Motor neuron (in vitro differentiated cells): ENCODE results near the gene OSBPL10. TPM values are rescaled to one million over a fixed set of nuclear protein-coding genes. Genes with fewer than 3 reads are reported as not detected.
"Not testable (repeated sequence)": the region's sequence is repeated elsewhere in the genome, so short reads cannot be mapped to it uniquely, and the experiment has no call there.

Experiments
- ATAC-seq, 8 experiments: fragments of 200-7000 bp; cut with Tn5 transposase; replicated peaks in 6 of 8; 2 replicates each; pipeline ENCODE4 v1.8.0; 2021; ENCODE audit warnings: mild to moderate bottlenecking in 8 of 8, moderate library complexity in 8 of 8
- H3K27ac ChIP-seq, 2 donors: fragments of 250-450 bp; sonication (Bioruptor Pico); 2 replicates each; pipeline ENCODE4 v1.9.0; 2021; ENCODE audit warnings: antibody characterized with exemption in 2 of 2, mild to moderate bottlenecking in 2 of 2, moderate library complexity in 1 of 2
- H3K4me1 ChIP-seq, 2 donors: fragments of 250-450 bp; sonication (Bioruptor Pico); replicated peaks in 1 of 2; 2 replicates each; pipeline ENCODE4 v1.6.1; 2021; ENCODE audit warnings: antibody characterized with exemption in 2 of 2, mild to moderate bottlenecking in 2 of 2, moderate library complexity in 1 of 2
- H3K4me3 ChIP-seq, 5 donors: fragments of 250-450 bp; sonication (Bioruptor Pico); 2 replicates each; pipeline ENCODE4 v1.9.0; 2021; ENCODE audit warnings: antibody characterized with exemption in 5 of 5, mild to moderate bottlenecking in 5 of 5, moderate library complexity in 4 of 5
- WGBS, 10 experiments: fragments of 450-650 bp; shearing (Covaris generic); methylation state at CpG; one replicate each; pipeline ENCODE4 v1.0.0; 2022; 5-methylcytosine and 5-hydroxymethylcytosine counted together
- in situ Hi-C, 9 experiments: fragments of 400-800 bp; cut with MboI; loops; one replicate each; pipeline ENCODE4 v1.15.0; 2021; ENCODE audit warnings: low sequenced_read_pairs in 9 of 9, low pct_unique_long_range_greater_than_20kb in 2 of 9; ENCODE audit not compliant: unreplicated experiment in 9 of 9
- total RNA-seq, 8 experiments: library from RNA; unstranded; fragments of 300-600 nt; gene quantifications; 2 replicates each; pipeline versions ENCODE4 v1.2.3 to v1.2.4, GENCODE V29; 2022

OSBPL10 gene
- total RNA-seq, 8 experiments from 2014 or later: 1.9 to 35.0 (median 2.9) TPM

DNA sequence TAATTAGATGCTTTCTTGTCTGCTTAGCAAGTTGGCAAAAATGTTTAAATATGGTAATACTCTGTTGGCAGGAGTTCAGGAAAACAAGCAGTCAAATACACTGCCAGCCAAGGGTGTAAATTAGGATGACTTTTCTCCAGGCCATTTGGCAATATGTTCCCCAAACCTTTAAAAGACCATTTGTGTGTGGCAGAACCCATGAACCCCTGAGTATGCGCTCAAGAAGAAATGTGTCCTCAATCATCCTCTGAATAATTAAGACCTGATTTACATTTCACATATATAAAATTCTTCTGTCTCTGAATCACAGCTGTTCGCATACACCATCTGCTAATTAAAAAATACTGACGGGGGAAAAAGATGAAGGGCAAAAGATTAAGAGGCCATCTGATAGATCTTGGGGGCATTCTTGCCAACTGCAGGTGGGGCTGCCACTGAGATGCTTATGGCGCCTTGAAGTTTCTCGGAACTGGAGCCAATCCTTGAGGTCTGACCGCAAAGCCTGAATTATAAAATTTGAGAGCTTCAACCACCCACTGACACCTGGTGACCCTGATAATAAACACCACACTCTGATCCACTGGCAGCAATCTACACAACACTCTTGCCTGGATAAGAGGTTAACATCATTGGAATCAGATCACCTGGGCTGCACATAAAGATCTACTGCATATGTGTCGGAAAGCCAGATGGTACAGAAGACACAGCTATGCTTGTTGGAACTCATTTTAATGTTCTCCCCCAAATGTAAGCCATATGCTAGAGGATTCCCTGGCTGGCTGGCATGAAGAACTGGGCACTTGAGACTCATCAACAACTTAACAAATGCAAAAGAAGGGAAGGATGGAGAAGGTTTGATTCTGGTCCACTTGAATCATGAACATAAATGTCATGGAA lies 190.6 kb downstream of the OSBPL10 start:
- in situ Hi-C loops: no loop called here
- Histone ChIP-seq H3K4me1 (peaks cover 0 to 16% of the 10 kb centered on the region in 2 donors), H3K4me3 (no peak overlapping the region), H3K27ac (no peak overlapping the region)
- ATAC-seq: peak in 3 of 8 experiments; percentile 61 to 80 (median 67)
- WGBS, 10 experiments: 0 to 96% (median 89%) methylated on average over 1 to 7 of the region's 7 CpGs; no CpG with 5 or more reads in 1 of the 10 experiments

DNA sequence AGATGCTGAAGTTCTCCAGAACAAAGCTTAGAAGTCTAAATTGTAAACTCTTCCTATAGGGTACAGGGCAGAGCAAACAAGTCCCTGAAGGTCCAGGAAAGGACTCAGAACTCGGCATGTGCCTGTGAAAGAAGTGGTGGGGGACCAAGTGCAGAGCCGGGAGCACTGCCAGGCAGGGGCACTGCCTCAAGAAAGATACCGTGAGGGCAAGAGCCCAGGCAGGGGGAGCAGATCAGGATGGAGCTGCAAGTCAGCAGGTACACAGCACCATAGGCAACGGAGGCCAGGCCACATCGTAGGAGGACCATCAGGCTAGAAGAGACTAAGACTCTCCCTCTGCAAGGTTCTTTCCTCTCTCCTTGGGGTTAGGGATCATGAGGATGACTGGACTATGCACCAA lies 191.6 kb downstream of the OSBPL10 start:
- no peak overlapping the region for H3K27ac ChIP-seq
- in situ Hi-C loops: no loop called here
- peaks cover 0 to 16% of the 10 kb centered on the region in 2 donors for H3K4me1 ChIP-seq
- peak in 1 of 8 experiments; percentile 42 for ATAC-seq
- WGBS, 10 experiments: 60 to 100% (median 94%) methylated on average over 1 to 5 of the region's 5 CpGs; no CpG with 5 or more reads in 3 of the 10 experiments
- no peak overlapping the region for H3K4me3 ChIP-seq

GRCh38 chr3:31785734-31786133 lies 195.3 kb downstream of the OSBPL10 start:
- no peak overlapping the region for H3K27ac ChIP-seq
- 33 to 100% (median 100%) methylated on average over 1 of the region's 1 CpG; no CpG with 5 or more reads in 4 of the 10 experiments for WGBS, 10 experiments
- ATAC-seq: no peak

DNA sequence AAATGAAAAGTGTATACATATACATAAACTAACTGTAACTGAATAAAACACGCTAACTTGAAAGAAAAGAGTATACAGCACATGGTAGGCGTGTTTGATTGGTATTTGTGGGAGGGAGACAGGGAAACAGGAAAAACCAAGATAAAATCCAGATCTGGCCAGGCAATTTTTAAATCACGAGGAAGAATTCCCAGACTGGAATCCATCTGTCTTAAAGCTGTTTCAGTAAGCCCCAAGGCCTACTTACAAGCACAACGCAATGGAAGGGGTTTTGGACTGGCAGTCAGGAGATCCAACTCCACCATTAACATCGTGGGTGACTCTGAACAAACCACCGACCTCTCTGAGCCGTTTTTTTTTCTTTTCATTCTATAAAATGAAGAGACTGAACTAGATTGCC lies 195.8 kb downstream of the OSBPL10 start:
- Histone ChIP-seq H3K4me3 (no peak overlapping the region), H3K27ac (no peak overlapping the region), H3K4me1 (peaks cover 0 to under 1% of the 10 kb centered on the region in 2 donors)
- 19 to 92% (median 73%) methylated on average over 2 to 7 of the region's 7 CpGs; no CpG with 5 or more reads in 1 of the 10 experiments for WGBS, 10 experiments
- in situ Hi-C loops: no loop called here
- no peak for ATAC-seq

More at GRCh38 chr3:31785734-31786133, 195.3 kb downstream of the OSBPL10 start:
- peaks cover 0 to 5% of the 10 kb centered on the region in 2 donors for H3K4me1 ChIP-seq
- in situ Hi-C loops: no loop called here
- no peak overlapping the region for H3K4me3 ChIP-seq

- H3K4me1 ChIP-seq, in situ Hi-C loops, H3K27ac ChIP-seq, ATAC-seq, H3K4me3 ChIP-seq: not testable (repeated sequence)
- WGBS, 10 experiments: 51 to 100% (median 93%) methylated on average over 1 to 2 of the region's 2 CpGs; no CpG with 5 or more reads in 1 of the 10 experiments
Observed at GRCh38 chr3:31783851-31784250, 197.2 kb downstream of the OSBPL10 start.

DNA sequence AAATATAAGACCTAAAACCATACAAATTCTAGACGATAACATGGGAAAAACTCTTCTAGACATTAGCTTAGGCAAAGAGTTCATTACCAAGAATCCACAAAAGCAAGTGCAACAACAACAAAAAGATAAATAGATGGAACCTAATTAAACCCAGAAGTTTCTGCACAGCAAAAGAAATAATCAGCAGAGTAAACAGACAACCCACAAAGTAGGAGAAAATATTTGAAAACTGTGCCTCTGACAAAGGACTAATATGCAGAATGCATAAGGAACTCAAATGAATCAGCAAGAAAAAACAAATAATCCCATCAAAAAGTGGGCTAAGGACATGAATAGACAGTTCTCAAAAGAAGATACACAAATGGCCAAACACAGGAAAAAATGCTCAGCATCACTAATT lies 198.8 kb downstream of the OSBPL10 start:
- WGBS, 10 experiments: 0 to 100% (median 76%) methylated on average over 1 of the region's 1 CpG
- in situ Hi-C loops, H3K4me3 ChIP-seq, H3K4me1 ChIP-seq, H3K27ac ChIP-seq, ATAC-seq: not testable (repeated sequence)

DNA sequence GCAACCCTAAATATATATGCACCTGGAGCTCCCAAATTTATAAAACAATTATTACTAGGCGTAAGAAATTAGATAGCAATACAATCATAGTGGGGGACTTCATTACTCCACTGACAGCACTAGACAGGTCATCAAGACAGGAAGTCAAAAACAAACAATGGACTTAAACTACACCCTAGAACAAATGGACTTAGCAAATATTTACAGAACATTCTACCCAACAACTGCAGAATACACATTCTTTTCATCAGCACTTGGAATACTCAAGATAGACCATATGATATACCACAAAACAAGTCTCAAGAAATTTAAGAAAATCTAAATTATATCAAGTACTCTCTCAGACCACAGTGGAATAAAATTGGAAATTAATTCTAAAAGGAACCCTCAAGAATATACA lies 201.5 kb downstream of the OSBPL10 start:
- no peak overlapping the region for H3K4me3 ChIP-seq
- no peak overlapping the region for H3K27ac ChIP-seq
- 20 to 67% (median 33%) methylated on average over 1 of the region's 1 CpG; no CpG with 5 or more reads in 2 of the 10 experiments for WGBS, 10 experiments
- no peak for ATAC-seq
- in situ Hi-C loops: no loop called here
- no peaks in the 10 kb centered on the region for H3K4me1 ChIP-seq

DNA sequence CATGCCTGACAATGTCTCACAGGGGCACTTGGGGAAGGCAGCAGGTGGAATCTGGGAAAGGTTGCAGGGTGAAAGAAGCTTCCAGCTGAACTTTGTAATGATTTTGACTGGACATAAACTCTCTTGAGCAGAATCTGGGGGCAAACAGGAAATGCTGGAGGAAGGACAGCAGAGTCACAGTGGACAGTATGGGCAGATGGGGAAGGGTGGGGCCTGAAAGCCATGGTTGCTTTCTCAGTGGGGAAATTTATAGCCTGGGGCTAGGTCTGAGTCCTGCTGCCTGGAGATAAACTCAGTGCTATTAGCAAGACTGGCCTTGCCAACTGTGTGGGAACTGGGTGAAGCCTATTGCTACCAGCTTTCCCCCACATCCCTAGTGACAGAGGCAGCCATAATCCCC lies 203.2 kb downstream of the OSBPL10 start:
- in situ Hi-C loops: no loop called here
- Histone ChIP-seq H3K4me1 (no peaks in the 10 kb centered on the region), H3K27ac (no peak overlapping the region), H3K4me3 (no peak overlapping the region)
- ATAC-seq: no peak

- Histone ChIP-seq H3K27ac (no peak overlapping the region), H3K4me1 (no peaks in the 10 kb centered on the region), H3K4me3 (no peak overlapping the region)
- in situ Hi-C loops: no loop called here
- 83 to 100% (median 100%) methylated on average over 1 of the region's 1 CpG; no CpG with 5 or more reads in 5 of the 10 experiments for WGBS, 10 experiments
- no peak for ATAC-seq
Observed at GRCh38 chr3:31777092-31777491, 204.0 kb downstream of the OSBPL10 start.

DNA sequence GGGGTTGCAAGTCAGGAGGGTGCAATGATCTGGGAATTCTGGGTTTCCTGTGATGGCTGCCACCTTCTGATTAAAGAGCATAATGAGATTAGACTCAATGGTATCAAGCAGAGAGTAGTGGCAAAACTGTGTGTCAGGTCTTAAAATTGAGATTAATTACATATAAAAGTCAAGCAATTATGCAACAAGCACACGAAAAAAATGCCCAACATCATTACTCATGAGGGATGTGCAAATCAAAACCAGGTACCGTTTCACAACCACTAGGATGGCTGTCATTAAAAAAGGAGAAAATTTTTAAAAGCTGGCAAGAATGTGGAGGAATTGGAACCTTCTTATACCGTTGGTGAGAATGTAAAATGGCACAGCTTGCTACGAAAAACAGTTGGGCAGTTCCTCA lies 205.0 kb downstream of the OSBPL10 start:
- ATAC-seq: no peak
- Histone ChIP-seq H3K4me3 (no peak overlapping the region), H3K27ac (no peak overlapping the region), H3K4me1 (no peaks in the 10 kb centered on the region)
- 7 to 91% (median 63%) methylated on average over 2 to 4 of the region's 4 CpGs for WGBS, 10 experiments
- in situ Hi-C loops: no loop called here

DNA sequence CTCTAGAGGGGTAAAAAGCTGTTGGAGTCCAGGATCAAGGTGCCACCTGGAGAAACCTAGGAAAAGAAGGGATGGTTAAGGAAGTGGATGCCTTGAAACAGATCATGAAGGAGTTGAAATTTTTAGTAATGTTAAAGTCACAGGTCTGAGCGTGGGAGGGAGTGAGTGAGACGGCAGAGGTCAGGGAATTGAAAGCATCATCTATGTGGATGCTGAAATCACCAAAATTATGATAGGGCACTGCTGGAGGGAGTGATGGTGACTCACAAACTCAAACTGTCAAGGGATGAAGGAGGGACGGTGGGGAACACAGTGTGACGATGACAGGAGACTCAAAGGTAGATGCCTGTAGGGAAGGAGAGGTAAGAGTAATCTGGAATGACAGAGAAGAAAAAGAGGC lies 205.7 kb downstream of the OSBPL10 start:
- in situ Hi-C loops: no loop called here
- WGBS, 10 experiments: 39 to 100% (median 96%) methylated on average over 2 to 4 of the region's 4 CpGs
- no peak for ATAC-seq
- no peak overlapping the region for H3K27ac ChIP-seq
- H3K4me1 ChIP-seq: no peaks in the 10 kb centered on the region
- no peak overlapping the region for H3K4me3 ChIP-seq

GRCh38 chr3:31772758-31773473 lies 208.1 kb downstream of the OSBPL10 start:
- ATAC-seq: peak in 1 of 8 experiments; percentile 27
- H3K4me1 ChIP-seq: no peaks in the 10 kb centered on the region
- H3K4me3 ChIP-seq: no peak overlapping the region
- 73 to 100% (median 88%) methylated on average over 3 to 7 of the region's 7 CpGs for WGBS, 10 experiments
- in situ Hi-C loops: loop anchor here in 2 of 9 experiments (25.0 kb wide), 1 partner anchor 1011 kb away; no protein-coding TSS in a partner anchor
- no peak overlapping the region for H3K27ac ChIP-seq

DNA sequence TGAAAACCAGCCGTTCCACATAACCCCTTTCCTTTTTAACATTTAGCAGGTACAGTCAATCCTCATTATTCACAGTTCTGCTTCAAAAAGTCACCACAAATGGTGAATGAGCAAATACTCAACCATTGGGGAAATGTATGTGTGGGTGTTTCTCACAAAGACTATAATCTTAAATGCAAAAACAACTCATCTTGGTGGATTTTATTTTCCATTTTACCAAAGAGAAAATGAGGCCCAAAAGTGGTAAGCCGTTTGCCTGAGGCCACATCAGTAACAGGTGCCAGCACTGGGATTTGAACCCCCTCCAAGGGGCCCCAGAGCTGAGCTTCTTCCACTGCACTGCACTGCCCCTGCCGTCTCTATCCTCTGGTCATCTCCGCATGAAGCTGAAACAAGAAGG lies 208.8 kb downstream of the OSBPL10 start:
- H3K4me3 ChIP-seq: no peak overlapping the region
- 33 to 100% (median 81%) methylated on average over 1 to 4 of the region's 4 CpGs; no CpG with 5 or more reads in 3 of the 10 experiments for WGBS, 10 experiments
- ATAC-seq: no peak
- H3K4me1 ChIP-seq: no peaks in the 10 kb centered on the region
- in situ Hi-C loops: loop anchor here in 2 of 9 experiments (25.0 kb wide), 1 partner anchor 1010 kb away; no protein-coding TSS in a partner anchor
- H3K27ac ChIP-seq: no peak overlapping the region
